B cell (primary cell): ENCODE data around the gene TAF1B.
"Not testable (repeated sequence)": the region's sequence is repeated elsewhere in the genome, so short reads cannot be mapped to it uniquely, and the experiment has no call there.

Experiments
- CTCF ChIP-seq: fragments of 200-600 bp; IDR thresholded peaks from one replicate; pipeline ENCODE4 v1.8.0; 2022; ENCODE audit warnings: antibody characterized with exemption, mild to moderate bottlenecking
- EZH2 ChIP-seq: IDR thresholded peaks from 2 replicates; pipeline ENCODE4 v1.6.1; 2012; ENCODE audit warnings: borderline replicate concordance, low read depth, mild to moderate bottlenecking, moderate library complexity, low read length; ENCODE audit not compliant: insufficient read depth, poor library complexity, severe bottlenecking

- TF ChIP-seq EZH2, CTCF: not testable (repeated sequence)
Observed at GRCh38 chr2:9835068-9835467, 8.2 kb upstream of the TAF1B start.
